K562 (cell line): ENCODE results near the gene TIMM8A. TPM values are rescaled to one million over a fixed set of nuclear protein-coding genes. Genes with fewer than 3 reads are reported as not detected.

Experiments
- ATF4 ChIP-seq: fragments of 450-650 bp; formaldehyde crosslinking; IDR thresholded peaks from 2 replicates; pipeline ENCODE4 v1.4.0; 2022; ENCODE audit warnings: mild to moderate bottlenecking, moderate library complexity
- CSDE1 ChIP-seq, 2 experiments: fragments of 450-650 bp; IDR thresholded peaks; 2 replicates each; pipeline ENCODE4 v1.6.1; 2016; ENCODE audit warnings: mild to moderate bottlenecking in 1 of 2
- DPF2 ChIP-seq: fragments of 450-650 bp; IDR thresholded peaks from 2 replicates; pipeline ENCODE4 v1.6.1; 2016
- FOS ChIP-seq: IDR thresholded peaks from 3 replicates; pipeline ENCODE4 v1.6.1; 2011; ENCODE audit not compliant: insufficient read length; ENCODE audit errors: extremely low read depth
- FOXJ3 ChIP-seq: sonication (generic); formaldehyde crosslinking; IDR thresholded peaks from 2 replicates; pipeline ENCODE4 v1.4.0; 2020; ENCODE audit warnings: mild to moderate bottlenecking, missing genetic modification reagents
- GATAD2A ChIP-seq: fragments of 450-650 bp; IDR thresholded peaks from 2 replicates; pipeline ENCODE4 v1.6.1; 2017
- HDAC1 ChIP-seq, 2 experiments: fragments of 450-650 bp; IDR thresholded peaks; 2 replicates each; pipeline ENCODE4 v1.6.1; 2016 to 2017; ENCODE audit warnings: inconsistent platforms in 1 of 2, mild to moderate bottlenecking in 1 of 2, moderate library complexity in 1 of 2
- HIVEP1 ChIP-seq: fragments of 250-450 bp; sonication (Bioruptor Pico); IDR thresholded peaks from 2 replicates; pipeline ENCODE4 v1.4.0; 2020; ENCODE audit warnings: mild to moderate bottlenecking
- HMGN3 ChIP-seq: IDR thresholded peaks from 2 replicates; pipeline ENCODE4 v1.6.1; 2011; ENCODE audit warnings: borderline replicate concordance, low read depth, mild to moderate bottlenecking, mixed read lengths, low read length; ENCODE audit not compliant: insufficient read length; ENCODE audit errors: extremely low read depth
- IFI16 ChIP-seq: fragments of 250-450 bp; sonication (Bioruptor Pico); IDR thresholded peaks from 2 replicates; pipeline ENCODE4 v2.1.2; 2022; ENCODE audit warnings: mild to moderate bottlenecking, inconsistent platforms
- KDM1A ChIP-seq, 2 experiments: fragments of 450-650 bp; IDR thresholded peaks; 2 replicates each; pipeline ENCODE4 v1.6.1; 2016; ENCODE audit warnings: mild to moderate bottlenecking in 2 of 2
- MAZ ChIP-seq, 2 experiments: fragments of 450-650 bp in 1 of 2; sonication (generic) in 1 of 2; formaldehyde crosslinking; IDR thresholded peaks in 1 of 2; conservative IDR thresholded peaks in 1 of 2; 2 replicates each; pipeline versions ENCODE4 v1.4.0 to v1.5.0; 2020; ENCODE audit warnings: mild to moderate bottlenecking in 1 of 2, missing genetic modification reagents in 1 of 2
- NCOA6 ChIP-seq: fragments of 450-650 bp; IDR thresholded peaks from 2 replicates; pipeline ENCODE4 v1.6.1; 2017; ENCODE audit warnings: mild to moderate bottlenecking
- PHB2 ChIP-seq: fragments of 450-650 bp; IDR thresholded peaks from 2 replicates; pipeline ENCODE4 v1.6.1; 2017; ENCODE audit warnings: low read depth
- POLR2A ChIP-seq: fragments of 450-650 bp; conservative IDR thresholded peaks from 2 replicates; pipeline ENCODE4 v1.6.1; 2016
- RBM17 ChIP-seq: fragments of 200-400 bp; formaldehyde crosslinking; IDR thresholded peaks from 2 replicates; pipeline ENCODE4 v1.6.1; 2017; ENCODE audit warnings: low read depth, mild to moderate bottlenecking, low read length, borderline replicate concordance
- THAP12 ChIP-seq: fragments of 250-450 bp; sonication (Bioruptor Pico); IDR thresholded peaks from 2 replicates; pipeline ENCODE4 v1.9.0; 2021; ENCODE audit warnings: mild to moderate bottlenecking, inconsistent platforms
- ZFX ChIP-seq: sonication (generic); formaldehyde crosslinking; IDR thresholded peaks from 2 replicates; pipeline ENCODE4 v1.8.0; 2022; ENCODE audit warnings: mild to moderate bottlenecking, missing genetic modification reagents, moderate library complexity
- ZNF592 ChIP-seq: fragments of 450-650 bp; IDR thresholded peaks from 2 replicates; pipeline ENCODE4 v1.6.1; 2017; ENCODE audit warnings: antibody characterized with exemption, mild to moderate bottlenecking
- ZZZ3 ChIP-seq: fragments of 450-650 bp; IDR thresholded peaks from 2 replicates; pipeline ENCODE4 v1.6.1; 2016; ENCODE audit warnings: antibody characterized with exemption, mild to moderate bottlenecking, moderate library complexity
- polyA plus RNA-seq, 8 experiments: library from polyadenylated mRNA; depleted of rRNA in 4 of 8; stranded (reverse) in 5 of 8; unstranded in 3 of 8; fragments of >200 nt; fragmentation: Nextera tagmentation in 2 of 8; fragmentation: Illumina TruSeq in 1 of 8; extraction: Ambion mirVana in 2 of 8; extraction: Trizol in 1 of 8; gene quantifications; 2 replicates each; pipeline versions ENCODE4 v1.2.1 to v1.2.3, GENCODE V29; 2011 to 2014; ENCODE audit warnings: inconsistent platforms in 1 of 8, missing spikeins in 1 of 8
- total RNA-seq, 7 experiments: library from RNA; depleted of rRNA in 6 of 7; stranded (reverse); fragments of >200 nt in 6 of 7; fragmentation: Illumina TruSeq in 2 of 7; extraction: Trizol in 2 of 7; gene quantifications; 2 replicates each; pipeline versions ENCODE4 v1.2.1 to v1.2.3, GENCODE V29; 2011 to 2021; ENCODE audit warnings: low replicate concordance in 1 of 7

Gene TIMM8A
- total and polyA plus RNA-seq, 9 of the 15 experiments (the other 6 are each of a cell fraction or from before 2014, with no cell fraction given) = 10.9 to 132 (median 41.1) TPM

DNA sequence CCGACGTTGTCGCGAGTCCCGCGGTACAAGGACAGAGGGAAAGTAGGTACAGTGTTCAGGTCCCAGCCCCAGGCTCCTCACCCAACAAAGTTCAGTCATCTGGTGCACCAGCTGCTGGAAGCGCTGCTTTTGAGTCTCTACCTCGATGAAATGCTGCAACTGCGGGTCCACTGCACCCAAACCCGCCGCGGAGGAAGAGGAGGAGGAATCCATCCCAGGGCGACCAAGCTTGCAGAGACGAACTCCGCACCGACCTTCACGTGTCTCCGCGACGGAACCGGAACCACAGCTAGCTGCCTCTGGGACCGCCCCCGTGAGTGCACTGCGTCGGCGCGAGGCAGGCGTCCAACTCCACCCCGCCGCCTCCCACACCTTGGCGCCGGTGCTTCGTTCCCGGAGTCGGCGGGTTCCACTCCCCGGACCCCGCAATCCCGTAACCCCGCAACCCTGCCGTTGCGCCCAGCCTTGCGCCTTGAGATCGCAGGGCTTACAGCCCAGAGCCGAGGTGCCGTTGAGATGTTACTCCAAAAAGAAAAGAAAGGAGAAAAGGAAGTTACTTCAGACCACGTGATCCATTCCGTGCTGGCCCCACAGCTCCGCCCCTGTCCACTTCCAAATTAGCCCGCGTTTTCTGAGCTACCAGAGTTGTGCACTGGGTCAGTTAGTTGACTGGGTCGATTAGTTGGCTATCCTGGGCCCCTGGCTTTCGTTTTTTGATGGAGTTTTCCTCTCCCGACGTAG is at the start of gene TIMM8A (continued):
- TF ChIP-seq FOXJ3 (CRISPR knock-in tag) (no peak), THAP12 (CRISPR knock-in tag) (no peak; the same call in 1 of the 2 replicates), CSDE1 (IDR thresholded peaks at IDR 0.05) (no peak), ZNF592 (no peak), IFI16 (CRISPR knock-in tag) (no peak), KDM1A (IDR thresholded peaks at IDR 0.05) (no peak), MAZ (CRISPR knock-in tag; conservative IDR thresholded peaks at IDR 0.05 in 1 of 2, IDR thresholded peaks at IDR 0.05 in 1 of 2) (peak in 1 of 2 experiments; percentile 46; a peak in 1 of 4 replicates), HIVEP1 (CRISPR knock-in tag) (no peak), GATAD2A (no peak), ZZZ3 (no peak), ATF4 (no peak), HMGN3 (peak; percentile 60), POLR2A (peak; percentile 90), PHB2 (no peak), DPF2 (peak; percentile 24; the same call in 1 of the 2 replicates), FOS (no peak), NCOA6 (no peak), HDAC1 (IDR thresholded peaks at IDR 0.05) (peak in 1 of 2 experiments; percentile 85; a peak in 2 of 4 replicates), RBM17 (no peak), ZFX (CRISPR knock-in tag) (no peak)
